Mucosa of stomach (tissue), 1 donor: ENCODE results near the gene PPFIBP1.
"Not testable (repeated sequence)": the region's sequence is repeated elsewhere in the genome, so short reads cannot be mapped to it uniquely, and the experiment has no call there.

Experiments
- H3K27me3 ChIP-seq: one replicate; pipeline ENCODE4 v1.7.0; 2013; ENCODE audit warnings: mild to moderate bottlenecking, low read length; ENCODE audit not compliant: control insufficient read depth, insufficient read depth
- H3K36me3 ChIP-seq: one replicate; pipeline ENCODE4 v1.7.0; 2013; ENCODE audit warnings: low read length; ENCODE audit not compliant: control insufficient read depth, insufficient read depth
- H3K4me1 ChIP-seq: one replicate; pipeline ENCODE4 v1.7.0; 2013; ENCODE audit warnings: mild to moderate bottlenecking, low read length; ENCODE audit not compliant: control insufficient read depth, insufficient read depth
- H3K4me3 ChIP-seq: one replicate; pipeline ENCODE4 v1.7.0; 2013; ENCODE audit warnings: low read length
- H3K9ac ChIP-seq: one replicate; pipeline ENCODE4 v1.7.0; 2013; ENCODE audit warnings: mild to moderate bottlenecking, low read length, moderate library complexity
- H3K9me3 ChIP-seq: one replicate; pipeline ENCODE4 v1.7.0; 2013; ENCODE audit warnings: mild to moderate bottlenecking, low read length, moderate library complexity; ENCODE audit not compliant: control insufficient read depth
- donor health status: Pancreatic carcinoma.

PPFIBP1 gene

GRCh38 chr12:27534060-27534764, 10.2 kb downstream of the PPFIBP1 start:
- Histone ChIP-seq H3K4me1 (peaks cover 9% of the 10 kb centered on the region), H3K9me3 (no peaks in the 10 kb centered on the region), H3K27me3 (no peaks in the 10 kb centered on the region), H3K9ac (no peak overlapping the region), H3K4me3 (no peak overlapping the region), H3K36me3 (no peaks in the 10 kb centered on the region)

GRCh38 chr12:27534765-27535161, 10.8 kb downstream of the PPFIBP1 start:
- H3K4me3 ChIP-seq = no peak overlapping the region
- peaks cover 11% of the 10 kb centered on the region for H3K4me1 ChIP-seq
- no peaks in the 10 kb centered on the region for H3K36me3 ChIP-seq
- no peaks in the 10 kb centered on the region for H3K27me3 ChIP-seq
- no peaks in the 10 kb centered on the region for H3K9me3 ChIP-seq
- H3K9ac ChIP-seq = no peak overlapping the region

GRCh38 chr12:27535318-27535717, 11.3 kb downstream of the PPFIBP1 start:
- no peaks in the 10 kb centered on the region for H3K9me3 ChIP-seq
- no peaks in the 10 kb centered on the region for H3K36me3 ChIP-seq
- no peak overlapping the region for H3K9ac ChIP-seq
- peaks cover 11% of the 10 kb centered on the region for H3K4me1 ChIP-seq
- no peak overlapping the region for H3K4me3 ChIP-seq
- H3K27me3 ChIP-seq = no peaks in the 10 kb centered on the region

GRCh38 chr12:27537855-27538675, 14.1 kb downstream of the PPFIBP1 start:
- Histone ChIP-seq H3K9ac (no peak overlapping the region), H3K4me1 (peaks cover 17% of the 10 kb centered on the region), H3K27me3 (no peaks in the 10 kb centered on the region), H3K36me3 (no peaks in the 10 kb centered on the region), H3K9me3 (no peaks in the 10 kb centered on the region), H3K4me3 (no peak overlapping the region)

GRCh38 chr12:27539191-27539631, 15.2 kb downstream of the PPFIBP1 start:
- Histone ChIP-seq H3K27me3 (no peaks in the 10 kb centered on the region), H3K4me1 (peaks cover 17% of the 10 kb centered on the region), H3K4me3 (no peak overlapping the region), H3K9ac (no peak overlapping the region), H3K9me3 (no peaks in the 10 kb centered on the region), H3K36me3 (no peaks in the 10 kb centered on the region)

- Histone ChIP-seq H3K4me3 (no peak overlapping the region), H3K4me1 (peaks cover 17% of the 10 kb centered on the region), H3K9me3 (no peaks in the 10 kb centered on the region)
Measured at GRCh38 chr12:27541031-27541719, 17.2 kb downstream of the PPFIBP1 start.

GRCh38 chr12:27542628-27543027, 18.6 kb downstream of the PPFIBP1 start:
- Histone ChIP-seq H3K36me3 (no peaks in the 10 kb centered on the region), H3K9ac (no peak overlapping the region), H3K4me1 (peaks cover 19% of the 10 kb centered on the region), H3K9me3 (no peaks in the 10 kb centered on the region), H3K27me3 (no peaks in the 10 kb centered on the region), H3K4me3 (no peak overlapping the region)

More at GRCh38 chr12:27541031-27541719, 17.2 kb downstream of the PPFIBP1 start:
- no peaks in the 10 kb centered on the region for H3K36me3 ChIP-seq
- H3K9ac ChIP-seq = no peak overlapping the region
- H3K27me3 ChIP-seq = no peaks in the 10 kb centered on the region

GRCh38 chr12:27544858-27545257, 20.9 kb downstream of the PPFIBP1 start:
- not testable (repeated sequence) for H3K27me3 ChIP-seq, H3K9me3 ChIP-seq, H3K4me3 ChIP-seq, H3K9ac ChIP-seq, H3K36me3 ChIP-seq
- peaks cover 29% of the 10 kb centered on the region for H3K4me1 ChIP-seq

GRCh38 chr12:27545665-27546064, 21.7 kb downstream of the PPFIBP1 start:
- no peak overlapping the region for H3K4me3 ChIP-seq
- no peak overlapping the region for H3K9ac ChIP-seq
- H3K9me3 ChIP-seq = no peaks in the 10 kb centered on the region
- H3K27me3 ChIP-seq = no peaks in the 10 kb centered on the region
- no peaks in the 10 kb centered on the region for H3K36me3 ChIP-seq
- peaks cover 37% of the 10 kb centered on the region for H3K4me1 ChIP-seq

GRCh38 chr12:27547592-27547991, 23.6 kb downstream of the PPFIBP1 start:
- Histone ChIP-seq H3K4me3 (no peak overlapping the region), H3K36me3 (no peaks in the 10 kb centered on the region), H3K4me1 (peaks cover 35% of the 10 kb centered on the region)

GRCh38 chr12:27548301-27549199, 24.5 kb downstream of the PPFIBP1 start:
- peaks cover 35% of the 10 kb centered on the region for H3K4me1 ChIP-seq

More at GRCh38 chr12:27547592-27547991, 23.6 kb downstream of the PPFIBP1 start:
- no peak overlapping the region for H3K9ac ChIP-seq
- no peaks in the 10 kb centered on the region for H3K9me3 ChIP-seq
- H3K27me3 ChIP-seq = no peaks in the 10 kb centered on the region

More at GRCh38 chr12:27548301-27549199, 24.5 kb downstream of the PPFIBP1 start:
- no peaks in the 10 kb centered on the region for H3K9me3 ChIP-seq
- H3K4me3 ChIP-seq = no peak overlapping the region
- no peaks in the 10 kb centered on the region for H3K27me3 ChIP-seq
- no peak overlapping the region for H3K9ac ChIP-seq
- H3K36me3 ChIP-seq = no peaks in the 10 kb centered on the region
